Iris pigment epithelial cell (primary cell): ENCODE measurements around the gene MPRIP.
A peak's percentile ranks its signal among the peaks of the same experiment; 100 is the strongest.

Experiments
- DNase-seq: peaks from one replicate; pipeline ENCODE4 v3.0.0-alpha.2; 2011; ENCODE audit warnings: low read depth

Gene MPRIP

GRCh38 chr17:17109907-17110306 lies 67.7 kb downstream of the MPRIP start:
- DNase-seq, result no peak

GRCh38 chr17:17110520-17110919 lies 68.3 kb downstream of the MPRIP start:
- DNase-seq, result no peak

DNA sequence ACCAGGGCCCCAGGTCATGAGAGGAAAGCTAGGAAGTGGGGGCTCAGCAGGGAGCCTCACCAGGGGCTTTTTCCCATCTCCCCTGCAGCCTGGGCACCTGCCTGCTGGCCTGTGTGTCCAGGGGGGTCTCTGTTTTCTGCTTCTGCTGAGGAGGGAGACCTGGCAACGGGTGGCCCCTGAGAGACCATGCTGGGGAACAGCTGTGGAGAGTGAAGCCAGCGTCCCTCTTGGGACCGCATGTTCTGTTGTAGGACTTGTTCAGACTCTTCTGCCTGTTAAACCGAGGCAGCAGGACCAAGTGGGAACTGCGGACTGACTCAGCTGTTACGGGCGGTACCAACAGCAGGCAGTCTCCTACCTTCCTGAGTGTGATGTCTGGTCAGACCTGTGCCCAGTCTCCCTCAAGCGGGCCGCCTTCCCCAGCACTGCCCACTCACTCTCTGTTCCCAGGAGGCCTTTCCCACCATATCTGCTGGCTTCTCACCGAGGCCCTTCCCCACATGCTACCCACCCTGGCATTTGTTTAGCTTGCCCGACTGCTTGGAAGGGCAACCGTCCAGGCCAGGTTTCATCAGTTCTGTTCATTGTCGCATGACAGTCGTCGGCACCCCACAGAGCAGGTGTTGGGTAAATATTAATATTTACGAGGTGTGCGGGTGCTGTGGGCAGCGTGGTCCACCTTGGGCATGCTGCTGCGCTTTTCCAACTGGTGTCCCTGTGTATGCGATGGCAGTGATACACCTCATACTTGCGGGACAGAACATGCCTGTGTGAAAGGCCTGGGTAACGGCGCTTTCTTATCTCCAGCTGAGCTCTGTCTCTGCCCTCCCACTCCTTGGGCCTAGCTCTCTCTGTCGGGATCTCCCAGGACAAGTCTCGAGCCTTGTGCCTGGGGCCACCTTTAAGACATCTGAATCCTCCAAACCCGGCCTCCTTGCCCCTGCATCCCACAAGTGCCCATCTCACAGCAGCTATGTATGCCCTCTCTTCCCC lies 69.4 kb downstream of the MPRIP start:
- DNase-seq, result no peak

- no peak for DNase-seq
Measured at GRCh38 chr17:17112628-17113200, 70.5 kb downstream of the MPRIP start.

GRCh38 chr17:17114592-17115225 lies 72.5 kb downstream of the MPRIP start:
- no peak for DNase-seq

GRCh38 chr17:17115620-17116019 lies 73.4 kb downstream of the MPRIP start:
- DNase-seq, result no peak

- DNase-seq, result no peak
Measured at GRCh38 chr17:17116406-17116805, 74.1 kb downstream of the MPRIP start.

- no peak for DNase-seq
Measured at GRCh38 chr17:17117923-17118322, 75.7 kb downstream of the MPRIP start.

- DNase-seq, result no peak
Measured at GRCh38 chr17:17118399-17118798, 76.1 kb downstream of the MPRIP start.

DNA sequence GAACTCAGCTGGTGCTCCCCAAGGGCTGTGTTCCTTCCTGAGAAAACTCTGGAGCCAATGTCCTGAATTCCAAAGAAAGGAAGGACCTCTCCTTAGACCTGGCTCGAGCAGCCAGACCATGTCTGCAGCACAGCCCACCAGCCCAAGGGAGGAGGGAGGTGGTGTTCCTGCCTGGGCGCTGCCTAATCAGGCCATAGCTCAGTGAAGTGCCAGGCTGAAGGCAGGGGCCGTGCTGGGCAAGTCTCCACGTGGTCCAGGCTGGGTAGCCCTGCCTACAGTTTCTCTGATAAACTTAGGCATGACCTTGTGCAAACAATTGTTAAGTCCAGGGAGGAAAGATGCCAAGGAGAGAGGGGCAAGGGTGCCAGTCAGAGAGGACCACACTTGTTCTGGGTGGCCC lies 76.8 kb downstream of the MPRIP start:
- DNase-seq, result no peak

GRCh38 chr17:17119533-17119932 lies 77.3 kb downstream of the MPRIP start:
- peak; percentile 68 for DNase-seq

DNA sequence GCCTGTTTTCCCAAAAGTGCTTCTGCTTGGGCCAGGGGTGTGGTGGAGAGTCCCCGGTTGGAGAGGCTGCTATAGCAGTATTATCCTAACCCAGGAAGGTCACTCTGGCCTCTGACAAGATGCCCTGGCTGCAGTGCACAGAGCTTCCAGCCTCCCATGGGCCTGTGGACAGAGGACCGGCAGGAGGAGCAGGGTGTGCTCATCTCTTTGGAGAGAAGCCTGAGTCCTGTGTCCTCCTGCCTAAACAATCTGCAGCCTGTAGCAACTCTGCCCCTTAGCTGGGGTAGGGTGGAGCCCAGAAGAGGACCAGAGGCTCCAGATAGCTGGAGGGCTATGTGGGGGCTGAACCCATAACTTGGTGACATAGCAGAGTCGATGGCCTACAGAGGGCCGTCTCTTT lies 78.0 kb downstream of the MPRIP start:
- no peak for DNase-seq

GRCh38 chr17:17120701-17121100 lies 78.4 kb downstream of the MPRIP start:
- no peak for DNase-seq

- DNase-seq, result no peak
Measured at GRCh38 chr17:17121162-17121561, 78.9 kb downstream of the MPRIP start.

DNA sequence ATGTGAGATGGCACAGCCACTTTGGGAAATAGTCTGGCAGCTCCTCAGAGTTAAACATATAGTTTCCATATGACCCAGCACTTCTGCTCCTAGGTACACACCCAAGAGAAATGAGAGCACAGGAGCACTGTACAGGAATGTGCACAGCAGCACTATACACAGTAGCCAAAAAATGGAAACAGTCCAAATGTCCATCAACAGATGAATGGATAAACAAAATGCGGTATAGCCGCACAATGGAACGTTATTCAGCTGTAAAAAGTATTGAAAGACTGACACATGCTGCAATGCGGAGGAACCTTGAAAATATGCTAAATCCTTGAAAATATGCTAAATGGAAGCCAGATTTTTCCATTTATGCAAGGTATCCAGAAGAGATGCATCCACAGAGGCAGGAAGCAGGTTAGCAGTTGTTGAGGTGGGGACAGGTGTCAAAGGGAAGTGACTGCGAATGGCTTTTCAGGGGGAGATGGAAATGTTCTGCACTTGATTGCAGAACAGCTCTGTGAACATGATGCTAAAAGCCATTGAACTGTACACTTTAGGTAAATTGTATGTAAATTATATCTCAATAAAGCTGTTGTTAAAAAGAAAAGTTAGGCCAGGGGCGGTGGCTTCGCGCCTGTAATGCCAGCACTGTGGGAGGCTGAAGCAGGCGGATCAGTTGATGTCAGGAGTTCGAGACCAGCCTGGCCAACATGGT lies 80.7 kb downstream of the MPRIP start:
- no peak for DNase-seq

- no peak for DNase-seq
Measured at GRCh38 chr17:17124341-17124740, 82.1 kb downstream of the MPRIP start.

- DNase-seq, result no peak
Measured at GRCh38 chr17:17125136-17126084, 83.2 kb downstream of the MPRIP start.

DNA sequence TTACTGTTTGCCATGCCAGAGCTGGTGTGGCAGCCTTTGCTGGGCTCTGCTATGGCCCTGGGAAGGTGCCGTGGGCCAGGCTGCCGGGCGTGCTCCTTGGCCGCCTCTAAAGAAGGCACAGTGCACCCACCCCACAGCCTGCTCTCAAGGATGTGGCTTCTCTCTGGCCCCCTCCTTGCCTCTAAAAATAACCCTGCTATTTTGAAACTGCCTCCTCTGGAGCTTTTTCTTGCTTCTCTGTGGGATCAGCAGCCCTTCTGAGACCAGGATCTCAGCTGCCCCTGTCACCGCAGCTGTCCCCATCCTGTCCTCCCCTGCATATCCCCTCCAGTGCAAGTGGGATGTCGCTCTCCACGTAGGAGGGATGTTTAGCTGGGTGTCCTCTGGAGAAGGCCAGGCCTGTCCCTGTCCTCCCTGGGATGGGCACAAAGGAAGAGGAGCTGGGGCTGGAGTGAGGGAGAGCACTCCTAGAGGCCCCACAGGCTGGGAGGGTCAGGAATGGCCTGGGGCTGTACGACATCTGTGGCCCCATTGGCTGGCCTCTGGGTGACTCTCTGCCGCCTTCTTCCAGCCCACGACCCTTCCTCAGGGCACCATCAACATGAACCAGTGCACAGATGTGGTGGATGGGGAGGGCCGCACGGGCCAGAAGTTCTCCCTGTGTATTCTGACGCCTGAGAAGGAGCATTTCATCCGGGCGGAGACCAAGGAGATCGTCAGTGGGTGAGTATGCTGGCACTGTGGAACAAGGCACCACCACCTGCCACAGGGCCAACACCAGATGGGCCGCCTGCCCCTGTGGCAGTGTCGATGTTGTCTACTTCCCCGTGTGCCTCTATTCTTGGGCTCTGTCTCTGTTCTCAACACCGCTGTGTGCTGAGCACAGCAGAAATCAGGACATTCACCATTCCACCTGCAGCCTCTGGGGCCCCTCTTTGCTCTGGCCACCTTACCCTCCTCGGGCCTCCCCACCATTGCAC lies 84.2 kb downstream of the MPRIP start:
- DNase-seq, result no peak

DNA sequence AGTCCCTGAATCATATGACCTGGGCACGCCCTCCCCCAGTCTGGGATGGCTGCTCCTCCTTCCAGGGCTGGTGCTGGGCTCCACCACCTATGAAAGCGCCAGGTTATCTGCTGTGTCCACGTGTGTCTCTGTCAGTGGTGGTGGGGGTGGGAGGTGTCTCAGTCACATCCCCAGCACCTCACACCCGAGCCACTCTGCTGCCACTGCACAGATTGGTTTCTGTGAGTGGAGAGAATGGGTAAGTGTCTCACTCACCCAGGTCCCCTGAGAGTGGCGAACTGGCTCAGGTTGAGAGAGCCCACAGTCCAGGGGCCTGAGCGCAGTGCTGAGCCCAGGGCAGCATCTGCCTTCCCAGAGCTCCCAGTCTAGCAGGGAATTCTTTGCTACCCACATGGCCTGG lies 84.9 kb downstream of the MPRIP start:
- no peak for DNase-seq

DNA sequence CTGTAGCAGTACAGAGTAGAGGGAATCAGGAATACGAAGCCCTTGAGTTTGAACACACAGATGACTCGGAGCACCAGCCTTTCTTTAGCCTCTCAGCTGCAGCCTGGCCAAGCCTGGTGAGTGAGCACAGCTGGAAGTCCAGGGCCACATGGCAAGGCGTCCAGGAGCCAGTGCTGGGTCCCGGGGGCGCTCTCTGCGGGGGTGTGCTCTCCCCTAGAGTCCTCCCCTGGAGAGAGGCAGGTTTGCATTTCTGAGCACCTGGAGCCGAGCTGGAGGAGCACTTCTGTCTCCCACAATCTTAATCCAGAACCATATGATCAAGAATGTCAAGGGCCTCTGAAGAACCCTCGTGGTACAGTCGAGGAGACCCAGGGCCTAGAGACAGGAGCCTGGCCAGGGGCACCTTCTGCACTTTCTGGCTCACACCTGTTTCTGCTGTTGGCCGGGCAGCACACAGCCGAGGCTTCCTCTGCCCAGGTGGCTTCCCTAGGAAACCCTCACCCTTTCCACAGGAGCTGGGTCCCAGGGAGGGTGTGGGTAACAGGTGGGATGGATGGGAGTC lies 85.6 kb downstream of the MPRIP start:
- DNase-seq, result no peak
